Chondrocyte (in vitro differentiated cells): Measurements from ENCODE around the gene VEGFB. TPM values are rescaled to one million over a fixed set of nuclear protein-coding genes. Genes with fewer than 3 reads are reported as not detected.

ENCODE experiments used
- DNase-seq: peaks from one replicate; pipeline ENCODE4 v3.0.0; 2021; ENCODE audit warnings: mixed read lengths, low spot score
- H3K27ac Mint-ChIP-seq: one replicate; pipeline ENCODE4 v1.8.0; 2021; ENCODE audit warnings: mild to moderate bottlenecking, moderate library complexity, mixed read lengths; ENCODE audit not compliant: unreplicated experiment
- H3K27me3 Mint-ChIP-seq: 2 replicates; pipeline ENCODE4 v1.8.0; 2021; ENCODE audit warnings: low read depth, mixed read lengths
- H3K36me3 Mint-ChIP-seq: 2 replicates; pipeline ENCODE4 v1.8.0; 2021; ENCODE audit warnings: low read depth, mixed read lengths
- H3K4me1 Mint-ChIP-seq: 2 replicates; pipeline ENCODE4 v1.8.0; 2021; ENCODE audit warnings: low read depth, mild to moderate bottlenecking, mixed read lengths
- H3K4me3 Mint-ChIP-seq: one replicate; pipeline ENCODE4 v1.8.0; 2021; ENCODE audit warnings: mild to moderate bottlenecking, moderate library complexity, mixed read lengths; ENCODE audit not compliant: unreplicated experiment
- H3K9me3 Mint-ChIP-seq: 2 replicates; pipeline ENCODE4 v1.8.0; 2021; ENCODE audit warnings: low read depth, mixed read lengths
- CTCF ChIP-seq: fragments of 200-600 bp; sonication (generic); IDR thresholded peaks from 2 replicates; pipeline ENCODE4 v1.5.0; 2021; ENCODE audit warnings: antibody characterized with exemption, mild to moderate bottlenecking, moderate library complexity
- total RNA-seq: library from RNA; stranded (reverse); gene quantifications from 3 replicates; pipeline ENCODE4 v1.2.1, GENCODE V29; 2021

VEGFB gene
- total RNA-seq, 1 donor from 2014 or later, result 165 TPM

- no peaks in the 10 kb centered on the region for H3K27me3 Mint-ChIP-seq
- no peaks in the 10 kb centered on the region for H3K9me3 Mint-ChIP-seq
- no peak for TF ChIP-seq CTCF
- no peak overlapping the region for H3K27ac Mint-ChIP-seq
- no peak overlapping the region for H3K4me3 Mint-ChIP-seq
- no peak for DNase-seq
- H3K4me1 Mint-ChIP-seq, result peaks cover 11% of the 10 kb centered on the region
- peaks cover 3% of the 10 kb centered on the region for H3K36me3 Mint-ChIP-seq
Observed at GRCh38 chr11:64210301-64211020, 23.9 kb upstream of the VEGFB start.

- DNase-seq, result no peak
- H3K27ac Mint-ChIP-seq, result no peak overlapping the region
- H3K4me3 Mint-ChIP-seq, result no peak overlapping the region
- TF ChIP-seq CTCF, result no peak
- no peaks in the 10 kb centered on the region for H3K9me3 Mint-ChIP-seq
- H3K4me1 Mint-ChIP-seq, result peaks cover 11% of the 10 kb centered on the region
- peaks cover 1% of the 10 kb centered on the region for H3K36me3 Mint-ChIP-seq
- no peaks in the 10 kb centered on the region for H3K27me3 Mint-ChIP-seq
Observed at GRCh38 chr11:64211181-64211872, 23.1 kb upstream of the VEGFB start.

- DNase-seq, result no peak
- TF ChIP-seq CTCF, result no peak
- Mint-ChIP-seq H3K4me1 (no peaks in the 10 kb centered on the region), H3K36me3 (no peaks in the 10 kb centered on the region), H3K9me3 (no peaks in the 10 kb centered on the region), H3K27me3 (no peaks in the 10 kb centered on the region), H3K27ac (no peak overlapping the region), H3K4me3 (no peak overlapping the region)
Observed at GRCh38 chr11:64216879-64217278, 17.5 kb upstream of the VEGFB start.

GRCh38 chr11:64218628-64219353 lies 15.6 kb upstream of the VEGFB start:
- Mint-ChIP-seq H3K4me1 (peaks cover 1% of the 10 kb centered on the region), H3K9me3 (no peaks in the 10 kb centered on the region), H3K4me3 (no peak overlapping the region), H3K27me3 (no peaks in the 10 kb centered on the region), H3K27ac (no peak overlapping the region), H3K36me3 (no peaks in the 10 kb centered on the region)
- TF ChIP-seq CTCF, result no peak
- DNase-seq, result no peak

- peak; percentile 93 for DNase-seq
- H3K9me3 Mint-ChIP-seq, result no peaks in the 10 kb centered on the region
- H3K27ac Mint-ChIP-seq, result no peak overlapping the region
- no peak for TF ChIP-seq CTCF
- no peaks in the 10 kb centered on the region for H3K36me3 Mint-ChIP-seq
- no peak overlapping the region for H3K4me3 Mint-ChIP-seq
- H3K4me1 Mint-ChIP-seq, result peaks cover 6% of the 10 kb centered on the region
- H3K27me3 Mint-ChIP-seq, result no peaks in the 10 kb centered on the region
Observed at GRCh38 chr11:64219354-64219684, 15.1 kb upstream of the VEGFB start.
